Measurements from ENCODE around the gene KCNQ2.
"Not testable (repeated sequence)": the region's sequence is repeated elsewhere in the genome, so short reads cannot be mapped to it uniquely, and the experiment has no call there.

Gene KCNQ2

DNA sequence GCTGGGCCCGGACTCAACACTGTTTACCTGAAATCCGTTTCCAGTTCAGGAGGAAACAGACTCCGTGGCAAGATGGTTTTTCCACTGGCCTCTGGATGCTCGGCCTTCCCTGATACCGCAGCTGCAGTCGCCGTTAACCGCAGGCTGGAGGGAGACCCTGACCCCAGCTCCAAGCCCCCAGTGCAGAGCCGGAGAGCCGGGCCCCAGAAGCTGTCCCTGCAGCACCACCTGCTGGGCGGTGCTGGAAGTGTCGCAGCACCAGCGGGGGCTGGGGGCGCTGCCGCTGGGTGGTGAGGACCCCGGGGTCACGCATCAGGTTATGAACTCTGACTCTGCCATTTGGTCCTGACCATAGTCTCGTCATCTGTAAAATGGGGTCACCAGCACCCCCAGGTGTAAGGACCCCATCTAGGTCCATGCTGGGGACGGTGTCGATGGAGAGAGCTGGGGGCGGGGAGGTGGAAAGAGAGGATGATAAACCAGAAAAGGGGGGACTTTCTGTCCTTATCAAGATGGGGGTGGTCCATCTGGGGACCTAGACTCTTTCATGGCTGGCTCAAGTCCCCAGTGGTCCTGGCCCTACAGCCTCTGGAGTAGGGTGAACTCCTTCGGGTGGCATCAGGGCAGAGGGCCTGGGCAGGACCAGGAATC lies 90.5 kb downstream of the KCNQ2 start:
- peak; percentile 15 for DNase-seq

DNA sequence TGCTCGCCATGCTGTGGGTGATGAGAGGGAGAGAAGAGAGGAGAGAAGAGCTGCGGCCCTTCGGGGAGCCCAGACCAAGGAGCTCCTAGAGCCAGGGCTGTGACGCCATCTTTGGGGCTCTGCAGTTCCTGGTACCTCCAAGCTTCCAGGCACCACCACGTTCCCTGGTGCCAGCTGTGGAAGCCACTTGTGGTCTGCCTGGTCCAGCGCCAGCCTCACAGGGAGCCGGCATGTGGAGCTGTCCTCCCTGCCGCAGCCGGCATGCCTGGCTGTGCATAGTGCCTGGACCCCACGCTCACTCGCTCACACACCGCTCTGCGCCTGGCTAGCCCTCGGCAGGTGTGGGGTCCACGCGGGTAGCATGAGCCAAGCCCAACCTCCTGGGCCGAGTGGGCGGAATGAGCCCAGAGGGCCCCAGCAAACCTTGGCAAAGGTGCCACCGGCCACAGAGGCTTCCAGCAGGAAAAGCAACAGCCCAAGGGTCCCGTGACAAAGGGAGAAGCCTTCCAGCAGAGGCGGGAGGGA lies 92.0 kb downstream of the KCNQ2 start:
- DNase-seq, result no peak

DNA sequence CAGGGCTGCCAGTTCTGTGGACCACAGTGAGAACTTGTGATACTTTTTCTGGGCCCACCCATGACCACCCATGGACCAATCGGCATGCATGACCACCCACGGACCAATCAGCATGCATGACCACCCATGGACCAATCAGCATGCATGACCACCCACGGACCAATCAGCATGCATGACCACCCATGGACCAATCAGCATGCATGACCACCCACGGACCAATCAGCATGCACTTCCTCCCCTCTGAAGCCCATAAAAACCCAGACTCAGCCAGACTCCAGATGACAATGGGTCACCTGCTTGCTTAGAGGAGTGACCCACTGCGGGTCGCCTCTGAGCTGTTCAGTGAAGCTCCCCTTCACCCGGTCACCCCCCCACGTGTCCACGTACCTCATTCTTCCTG lies 92.6 kb downstream of the KCNQ2 start:
- not testable (repeated sequence) for DNase-seq

DNA sequence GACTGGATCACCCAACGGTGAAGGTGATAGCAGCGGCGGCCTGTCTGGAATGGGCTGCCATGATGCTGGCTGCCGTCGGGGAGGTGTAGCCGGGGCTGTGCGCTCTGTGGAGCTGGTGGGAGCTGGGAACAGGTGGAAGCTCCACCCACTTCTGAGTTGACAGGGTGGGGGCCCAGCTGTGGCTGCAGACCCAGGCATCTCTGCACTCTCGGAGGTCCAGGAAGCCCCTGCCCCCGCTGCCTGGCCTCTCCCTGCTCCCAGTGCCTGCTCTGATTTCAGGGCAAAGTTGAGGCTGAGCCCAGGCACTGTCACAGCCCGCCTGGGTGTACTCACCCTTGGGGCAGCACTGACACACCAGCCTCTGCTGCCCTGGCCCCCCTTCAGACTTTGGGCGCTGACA lies 93.2 kb downstream of the KCNQ2 start:
- DNase-seq, result no peak

DNA sequence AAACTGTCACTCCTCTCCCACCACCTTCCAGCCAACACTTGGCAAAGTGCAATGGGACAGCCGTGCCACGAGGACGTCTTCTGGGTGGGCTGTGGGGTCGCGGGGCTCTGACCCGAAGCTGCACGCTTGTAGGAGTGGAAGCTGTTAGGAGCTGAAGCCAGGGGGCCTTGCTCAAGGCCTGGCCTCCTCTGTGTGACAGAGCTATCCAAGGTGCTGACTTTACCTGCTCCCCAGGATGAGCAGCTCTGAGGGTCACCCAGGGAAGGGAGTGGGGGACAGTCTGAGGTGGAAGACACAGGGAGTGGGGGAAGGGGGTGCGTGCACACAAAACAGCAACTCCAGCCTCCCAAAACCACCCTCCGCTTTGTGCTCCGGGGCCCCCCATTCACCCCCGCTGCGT lies 93.8 kb downstream of the KCNQ2 start:
- no peak for DNase-seq

DNA sequence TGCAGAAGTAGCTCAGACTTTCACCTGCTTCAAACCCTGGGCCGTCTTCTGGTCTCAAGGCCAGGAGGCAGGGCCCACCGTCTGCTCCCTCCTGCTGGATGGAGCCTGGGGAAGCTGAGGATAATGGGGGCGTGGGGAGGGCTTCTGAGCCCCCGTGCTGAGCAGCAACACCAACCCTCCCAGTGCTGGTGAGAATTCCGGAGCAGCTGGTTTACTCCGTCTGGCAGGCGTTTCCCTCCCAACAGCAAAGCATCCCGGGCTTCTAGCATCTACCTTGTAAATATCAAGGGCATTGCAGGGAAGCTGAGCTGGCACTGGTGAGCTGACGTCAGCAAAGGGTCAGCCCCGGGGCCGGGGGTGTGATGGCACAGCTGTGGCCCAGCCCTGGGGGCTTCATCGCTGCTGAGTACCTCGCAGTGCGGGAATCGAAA lies 94.5 kb downstream of the KCNQ2 start:
- no peak for DNase-seq

DNA sequence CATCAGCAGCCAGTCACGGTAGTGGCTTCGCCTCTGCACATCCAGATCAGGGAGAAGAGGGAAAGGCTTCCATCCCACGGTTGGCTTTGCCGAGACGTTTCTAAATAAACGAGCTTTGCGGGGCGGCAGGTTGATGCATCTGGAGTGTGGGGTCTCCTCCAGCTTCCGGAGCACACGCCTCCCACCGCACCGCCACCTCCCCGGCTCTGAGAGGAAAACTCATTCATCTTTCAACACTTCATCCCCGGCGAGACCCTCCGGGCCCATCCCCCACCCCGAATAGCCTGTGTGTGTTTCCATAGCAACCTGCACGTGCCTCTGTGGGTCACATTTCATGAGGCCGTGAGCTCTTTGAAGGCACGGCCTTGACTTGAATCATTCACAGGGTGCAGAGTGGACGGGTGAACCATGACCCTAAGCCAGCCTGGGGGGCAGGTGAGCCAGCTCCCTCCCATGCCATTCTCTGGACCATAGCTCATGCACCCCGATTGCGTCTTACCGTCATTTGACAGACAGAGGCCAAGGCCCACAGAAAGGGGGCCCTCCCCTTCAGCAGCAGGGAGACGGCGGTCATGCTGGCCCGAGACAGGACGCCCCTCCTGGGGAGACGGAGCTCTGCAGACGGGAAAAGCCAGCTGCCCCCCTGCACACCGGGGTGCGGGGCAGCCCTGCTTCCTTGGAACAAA lies 95.1 kb downstream of the KCNQ2 start:
- no peak for DNase-seq

DNA sequence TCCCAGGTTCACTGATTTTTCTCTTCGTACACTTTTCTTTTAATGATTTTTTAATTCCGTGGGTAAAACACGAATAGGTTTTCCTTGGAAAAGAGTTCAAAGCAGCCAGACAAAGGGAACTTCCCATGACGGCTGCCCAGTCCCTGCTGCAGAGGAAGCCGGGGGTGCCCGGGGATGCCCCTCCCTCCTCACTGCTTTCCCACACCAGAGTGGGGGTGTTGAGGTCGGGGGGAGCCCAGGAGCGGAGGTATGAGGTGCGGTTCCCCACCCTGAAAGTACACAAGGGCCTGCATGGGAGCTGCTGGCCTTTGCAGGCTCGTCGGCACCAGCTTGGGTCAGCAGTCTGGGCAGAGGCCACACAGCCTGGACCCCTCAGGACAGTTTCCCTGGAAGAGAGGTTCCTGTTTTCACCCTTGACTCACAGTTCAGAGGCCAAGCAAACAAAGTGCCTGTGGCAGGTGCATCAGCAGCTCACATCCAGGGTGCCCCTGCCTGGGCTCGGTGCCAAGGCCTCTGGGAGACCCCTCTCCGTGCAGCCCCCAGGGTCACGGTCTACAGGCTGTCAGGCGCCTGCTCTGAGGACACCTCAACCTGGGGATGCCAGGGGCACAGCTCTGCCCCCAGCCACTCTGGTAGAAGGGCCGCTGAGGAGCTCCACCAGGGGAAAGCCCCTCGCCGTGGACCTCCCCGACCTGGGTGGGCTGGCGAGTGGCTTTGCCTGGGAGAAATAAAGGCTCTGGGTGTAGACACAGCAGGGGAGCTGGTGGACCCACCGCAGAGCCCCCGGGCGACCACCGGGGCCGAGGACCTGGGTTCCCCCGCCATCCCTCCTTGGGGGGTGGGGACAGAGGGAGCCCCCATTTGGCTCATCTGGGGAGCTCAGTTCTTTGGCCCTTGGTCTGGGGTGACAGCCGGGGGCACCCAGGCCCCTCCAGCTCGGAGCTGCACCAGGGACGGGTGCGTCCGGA lies 95.9 kb downstream of the KCNQ2 start:
- DNase-seq, result no peak

DNA sequence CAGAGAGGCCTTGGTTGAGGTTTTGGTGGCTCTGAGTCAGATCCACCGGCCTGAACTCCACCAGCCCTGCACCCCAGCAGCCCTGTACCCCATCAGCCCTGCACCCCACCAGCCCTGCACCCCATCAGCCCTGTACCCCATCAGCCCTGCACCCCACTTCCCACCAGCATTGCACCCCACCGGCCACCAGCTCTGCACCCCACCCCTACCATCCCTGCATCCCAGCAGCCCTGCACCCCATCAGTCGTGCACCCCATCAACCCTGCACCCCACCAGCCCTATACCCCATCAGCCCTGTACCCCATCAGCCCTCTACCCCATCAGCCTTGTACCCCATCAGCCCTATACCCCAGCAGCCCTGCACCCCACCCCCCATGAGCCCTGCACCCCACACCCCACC lies 97.0 kb downstream of the KCNQ2 start:
- no peak for DNase-seq

DNA sequence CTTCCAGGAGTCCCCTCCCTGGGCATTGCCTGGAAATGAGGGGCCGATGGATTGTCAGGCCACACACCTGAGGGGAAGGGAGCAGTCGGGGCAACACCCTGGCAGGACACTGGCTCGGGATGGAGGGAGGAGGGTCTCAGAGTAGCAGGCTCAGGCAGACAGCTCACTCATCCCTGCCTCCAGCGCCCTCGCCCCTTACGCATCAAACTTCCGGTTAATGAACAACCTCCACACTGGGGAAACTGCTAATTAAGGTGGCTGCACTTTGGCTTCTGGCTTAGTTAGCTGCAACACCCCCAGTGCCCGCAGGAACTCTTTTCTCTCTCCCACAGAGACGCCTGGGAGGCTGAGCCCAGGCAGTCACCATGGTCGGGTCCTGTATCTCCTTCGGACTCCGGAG lies 98.0 kb downstream of the KCNQ2 start:
- DNase-seq, result no peak

DNA sequence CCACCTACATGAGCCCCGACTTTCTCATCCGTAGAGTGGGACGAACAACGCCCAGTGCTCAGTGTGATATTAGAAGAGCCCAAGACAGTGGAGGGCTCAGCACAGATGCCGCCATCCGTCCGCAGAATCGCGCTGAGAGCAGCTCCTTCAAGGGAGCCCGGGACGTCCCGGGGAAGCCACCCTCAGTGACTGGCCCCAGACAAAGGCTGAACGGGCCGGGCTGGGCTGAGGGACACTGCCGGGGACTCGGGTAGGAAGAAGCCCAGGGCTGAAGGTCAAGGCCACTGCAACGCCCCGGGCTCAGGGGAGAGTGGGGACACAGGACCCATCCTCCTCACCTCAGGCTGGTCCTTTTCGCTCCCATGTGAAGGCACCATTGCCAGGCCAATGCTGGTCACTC lies 98.5 kb downstream of the KCNQ2 start:
- DNase-seq, result no peak

DNA sequence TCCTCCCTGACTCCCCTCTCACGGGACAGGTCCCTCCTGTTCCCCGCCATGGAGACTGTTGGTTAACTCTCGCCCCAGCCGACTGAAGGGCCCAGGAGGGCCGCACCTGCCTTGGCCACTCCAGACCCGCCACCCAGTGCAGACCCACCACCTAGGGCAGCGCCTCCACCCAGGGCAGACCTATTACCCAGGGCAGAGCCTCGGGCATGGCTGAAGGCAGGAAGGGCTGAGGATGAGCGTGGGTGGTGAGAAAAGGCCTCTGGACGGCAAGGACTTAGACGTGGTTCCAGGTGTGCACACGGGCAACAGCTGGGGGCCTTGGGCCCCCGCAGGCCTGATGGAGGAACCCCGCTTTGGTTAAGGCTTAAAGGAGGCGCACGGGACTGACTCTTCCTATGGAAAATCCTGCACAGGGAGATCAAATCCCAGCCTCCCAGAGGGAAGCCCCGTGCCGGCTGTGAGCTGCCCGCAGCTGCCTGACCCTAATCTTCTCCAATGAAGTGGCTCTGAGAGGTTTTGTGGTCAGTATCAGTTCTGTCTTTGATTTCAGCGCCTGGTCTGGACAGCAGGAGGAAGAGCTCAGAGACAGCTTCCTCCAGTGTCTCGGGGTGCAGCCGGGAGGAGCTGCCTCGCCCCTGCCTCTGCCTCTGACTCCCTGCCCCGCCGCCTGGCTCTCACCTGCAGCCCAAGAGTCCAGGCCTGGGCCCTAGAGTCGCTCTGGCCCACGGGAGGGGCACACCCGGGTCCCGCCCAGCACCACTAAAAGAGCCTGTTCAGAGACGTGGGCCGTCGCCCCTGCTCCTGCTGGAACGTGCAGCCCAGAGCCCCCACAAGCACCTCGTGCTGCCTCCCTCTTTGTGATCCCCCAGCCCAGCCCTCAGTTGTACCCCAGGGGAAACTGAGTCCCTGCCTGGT lies 99.2 kb downstream of the KCNQ2 start:
- no peak for DNase-seq

DNA sequence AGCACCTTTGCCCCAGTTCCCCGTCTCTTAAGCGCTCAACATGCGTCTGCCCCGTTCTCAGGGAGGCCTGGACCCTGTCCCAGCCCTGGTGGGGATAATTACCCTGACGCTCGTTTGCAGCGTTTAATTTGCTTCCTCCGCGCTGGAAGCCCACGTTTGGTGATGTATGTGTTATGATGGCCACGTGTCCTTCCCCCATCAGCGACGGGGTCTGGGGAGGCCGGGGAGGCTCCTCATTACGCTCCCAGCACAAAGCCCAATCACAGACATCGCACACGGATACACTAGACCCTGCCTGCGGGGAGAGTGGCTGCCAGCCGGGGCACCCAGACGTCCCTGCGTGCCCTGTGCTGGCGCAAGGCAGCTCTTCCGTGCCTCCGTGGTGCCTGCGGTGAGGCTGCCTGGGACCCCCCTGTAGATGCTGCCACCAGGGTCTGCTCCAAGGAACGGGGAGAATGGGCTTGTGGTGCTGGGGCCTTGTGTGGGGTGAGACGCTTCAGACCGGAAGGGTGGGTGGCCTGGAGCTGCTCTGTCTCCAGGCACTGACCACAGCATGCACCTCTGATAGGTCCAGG lies 101.1 kb downstream of the KCNQ2 start:
- DNase-seq, result no peak

DNA sequence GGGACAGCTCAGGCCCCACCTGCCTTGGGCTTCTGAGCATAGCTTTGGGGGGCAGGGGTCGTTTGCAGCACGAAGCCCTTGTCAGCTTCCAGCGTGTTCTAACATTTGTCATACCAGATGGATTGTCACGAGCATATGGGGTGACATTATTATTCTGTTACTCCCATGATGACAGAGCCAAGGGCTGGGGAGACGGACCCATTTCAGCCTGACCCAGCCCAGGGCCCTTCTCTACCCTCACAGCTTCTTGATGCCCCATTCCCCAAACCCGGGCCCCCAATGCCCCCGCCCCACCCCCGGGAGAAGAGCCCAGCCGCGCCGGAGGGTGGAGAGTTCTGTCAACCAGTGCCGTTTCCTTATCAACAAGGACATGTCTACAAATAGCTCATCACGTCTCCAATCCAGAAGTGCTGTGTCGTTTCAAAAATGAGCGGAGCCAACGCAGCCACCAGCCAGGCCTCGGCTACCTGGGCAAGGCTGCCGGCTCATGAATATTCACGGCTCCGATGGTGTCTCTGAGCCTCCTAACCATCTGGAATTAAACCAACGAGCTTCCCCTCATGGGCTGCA lies 101.8 kb downstream of the KCNQ2 start:
- DNase-seq, result no peak

DNA sequence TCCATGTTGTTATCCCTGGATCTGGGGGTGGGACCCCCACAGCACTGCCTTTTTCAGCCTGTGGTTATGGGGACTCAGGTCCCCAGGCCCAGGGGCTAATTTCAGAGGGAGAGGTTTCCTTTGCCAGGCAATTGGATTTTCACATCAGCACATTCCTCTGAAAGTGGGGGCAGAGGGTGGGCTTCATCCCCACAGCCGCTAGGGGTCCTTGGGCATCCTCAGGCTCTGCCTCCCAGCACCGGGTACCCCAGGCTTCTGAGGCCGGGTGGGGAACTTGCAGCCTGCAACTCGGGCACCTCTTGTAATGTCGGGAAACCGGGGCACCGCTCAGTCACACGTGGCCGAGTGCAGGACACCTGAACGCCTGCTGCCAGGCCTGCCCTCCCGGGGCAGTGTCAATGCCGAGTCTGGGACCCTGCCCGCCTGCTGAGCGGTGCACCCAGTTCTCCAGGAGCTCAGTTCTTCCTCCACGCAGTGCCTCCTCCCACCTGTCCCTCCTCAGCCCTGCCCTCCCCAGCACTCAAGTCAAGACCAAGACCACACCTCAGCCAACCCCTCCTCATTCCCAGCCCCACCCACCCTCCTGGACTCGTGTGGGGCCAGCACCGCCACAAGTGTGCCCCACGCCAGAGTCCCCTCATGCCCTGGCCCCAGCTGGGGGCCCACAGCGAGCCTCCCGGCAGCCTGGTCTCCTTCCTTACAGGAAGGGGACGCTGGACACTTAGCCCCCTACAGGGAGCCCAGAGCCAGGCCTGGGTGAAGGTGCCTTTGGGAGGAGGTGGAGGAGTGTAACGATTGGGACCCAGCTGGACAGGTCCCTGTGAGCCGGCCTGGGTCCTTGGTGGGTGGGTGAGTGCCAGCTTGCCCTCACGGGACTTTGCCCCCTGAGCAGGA lies 102.5 kb downstream of the KCNQ2 start:
- no peak for DNase-seq

DNA sequence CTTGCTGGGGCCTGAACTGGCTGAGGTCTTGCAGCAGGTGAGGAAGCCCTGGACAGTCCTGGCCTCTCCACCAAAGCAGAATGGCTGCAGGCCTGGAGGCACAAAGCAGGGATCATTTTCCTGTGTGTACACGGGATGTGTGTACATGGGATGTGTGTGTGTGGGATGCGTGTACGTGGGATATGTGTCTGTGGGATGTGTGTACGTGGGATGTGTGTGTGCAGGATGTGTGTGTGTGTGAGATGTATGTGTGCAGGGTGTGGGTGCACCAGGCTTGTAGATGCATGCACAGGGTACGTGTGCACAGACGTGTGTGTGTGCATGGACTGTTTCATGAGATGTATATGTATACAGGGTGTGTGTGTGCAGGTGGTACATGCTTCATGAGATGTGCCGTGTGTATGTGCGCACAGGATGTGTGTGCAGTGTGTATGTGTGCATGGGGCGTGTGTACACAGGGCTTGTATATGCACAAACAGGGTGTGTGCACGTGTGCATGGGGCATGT lies 103.4 kb downstream of the KCNQ2 start:
- no peak for DNase-seq

DNA sequence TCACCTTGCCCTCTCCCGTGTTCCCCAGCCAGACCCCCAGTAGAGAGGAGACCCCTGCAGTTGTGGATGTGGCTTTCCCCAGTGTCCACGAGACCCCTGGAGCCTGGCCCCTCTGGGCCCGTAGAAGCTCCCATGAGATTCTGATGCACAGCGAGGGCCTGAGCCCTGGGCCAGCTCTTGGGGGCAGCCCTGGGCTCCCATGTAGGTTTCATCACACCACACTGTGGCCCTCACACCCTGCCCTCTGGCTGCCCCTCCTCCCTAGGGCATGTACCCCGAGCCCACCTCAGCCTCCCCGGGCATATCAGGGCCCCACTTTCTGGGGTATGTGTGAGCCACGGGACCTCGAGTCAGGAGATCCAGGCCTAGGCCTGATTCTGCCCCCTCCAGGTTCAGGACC lies 104.3 kb downstream of the KCNQ2 start:
- DNase-seq, result no peak

DNA sequence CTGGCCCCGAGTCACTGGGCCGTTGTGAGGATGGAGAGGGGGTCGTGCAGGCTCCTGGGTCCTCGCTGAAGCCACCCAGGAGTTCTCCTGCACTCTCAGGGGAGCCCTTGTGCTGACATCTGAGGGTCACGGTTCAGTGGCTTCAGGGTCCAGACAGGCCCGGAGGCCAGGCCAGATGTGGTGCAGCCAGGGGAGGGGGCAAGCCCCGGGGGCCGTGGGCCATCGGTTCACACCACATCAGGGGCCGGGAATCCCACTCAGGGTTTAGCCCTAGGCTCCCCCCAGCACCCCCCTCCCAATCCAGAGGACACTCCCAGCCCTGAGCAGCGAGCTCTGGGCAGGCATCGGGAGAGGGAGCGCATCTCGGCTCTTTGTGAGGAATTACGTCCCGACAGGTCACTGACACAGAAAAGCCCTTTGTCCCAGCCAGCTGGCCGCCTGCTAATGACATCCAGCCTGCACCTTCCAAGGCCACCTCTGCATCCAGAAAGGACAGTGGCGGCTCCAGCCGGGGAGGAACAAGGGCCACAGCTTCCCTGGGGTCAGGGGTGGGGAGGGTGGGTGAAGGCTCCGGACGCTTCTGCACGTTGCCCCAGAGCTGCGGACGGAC lies 104.9 kb downstream of the KCNQ2 start:
- no peak for DNase-seq

Data from midbrain (tissue), 1 donor.